ENCODE measurements around the gene TSPAN11. TPM values are rescaled to one million over a fixed set of nuclear protein-coding genes. Genes with fewer than 3 reads are reported as not detected.

TSPAN11 gene
- total and polyA plus RNA-seq, 2 experiments from 2014 or later = 2.1 to 6.0 TPM

DNA sequence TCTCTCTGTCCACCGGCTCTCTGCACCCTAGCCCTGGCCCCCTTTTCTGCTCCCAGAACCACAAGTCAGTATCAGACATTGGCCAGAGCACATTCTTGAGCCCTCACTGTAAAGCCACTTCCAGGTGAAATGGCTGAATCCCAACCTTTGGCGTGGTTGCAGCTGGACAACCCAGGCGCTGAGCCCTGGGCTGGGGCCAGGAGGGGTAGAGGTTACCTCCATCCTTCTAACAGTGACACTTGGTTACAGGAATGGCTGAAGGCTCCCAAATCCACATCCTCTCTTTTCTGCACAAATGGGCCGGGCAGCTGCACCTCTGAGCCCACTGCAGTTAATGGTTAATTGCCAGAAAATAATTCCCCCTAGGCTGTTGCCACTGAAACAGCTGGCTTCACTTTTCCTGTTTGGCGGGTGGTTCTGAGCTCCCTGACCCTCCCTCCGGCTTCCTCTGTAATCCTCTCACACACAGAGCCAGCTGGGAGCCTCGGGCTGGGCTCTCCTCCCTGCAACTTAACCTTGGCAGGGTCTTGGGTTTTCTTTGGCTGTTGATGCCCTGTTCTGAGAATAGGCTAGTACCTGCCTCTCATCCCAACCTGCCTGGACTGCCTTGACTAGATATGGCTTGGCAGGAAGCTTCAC is 44.1 kb downstream of the TSPAN11 start:
- H3F3A ChIP-seq (replicated peaks; ENCODE audit: low read depth) = no peaks in the 10 kb centered on the region
- no peak overlapping the region for H3K27ac ChIP-seq (ENCODE audit: low read depth)
- no peaks in the 10 kb centered on the region for H3K79me2 ChIP-seq (replicated peaks; ENCODE audit: insufficient read depth)
- no peaks in the 10 kb centered on the region for H3K9me2 ChIP-seq (ENCODE audit: insufficient read depth)
- Mint-ChIP-seq H3K4me3 (no peak overlapping the region), H3K9me3 (no peaks in the 10 kb centered on the region), H3K36me3 (ENCODE audit: low read depth) (no peaks in the 10 kb centered on the region), H3K27me3 (ENCODE audit: insufficient read depth, low read depth, poor library complexity) (peaks cover 20% of the 10 kb centered on the region), H3K27ac (no peak overlapping the region), H3K4me1 (peaks cover 7% of the 10 kb centered on the region)
- DNase-seq (ENCODE audit: low spot score) (no peak), ATAC-seq (peak; percentile 19; the same call in 2 of the 3 replicates)
- no peaks in the 10 kb centered on the region for H3K4me1 ChIP-seq (ENCODE audit: insufficient read depth)
- no peaks in the 10 kb centered on the region for H3K36me3 ChIP-seq (ENCODE audit: insufficient read depth)
- H2AFZ ChIP-seq = no peak overlapping the region
- TF ChIP-seq POLR2AphosphoS5 (IDR thresholded peaks at IDR 0.05; ENCODE audit: low read depth) (no peak), NANOG (IDR thresholded peaks at IDR 0.05; ENCODE audit: borderline replicate concordance) (no peak), STAT1 (IDR thresholded peaks at IDR 0.05; ENCODE audit: unreplicated experiment) (no peak), ZNF114 (CRISPR knock-in tag; IDR thresholded peaks at IDR 0.05) (no peak), JUNB (IDR thresholded peaks at IDR 0.05; ENCODE audit: unreplicated experiment) (no peak), ZNF331 (CRISPR knock-in tag; IDR thresholded peaks at IDR 0.05; ENCODE audit: low read depth) (no peak), CREB1 (CRISPR knock-in tag; IDR thresholded peaks at IDR 0.05; ENCODE audit: low read depth) (no peak), EZH2 (IDR thresholded peaks at IDR 0.05; ENCODE audit: low read depth, unreplicated experiment) (no peak), EZH2phosphoT487 (IDR thresholded peaks at IDR 0.05; ENCODE audit: unreplicated experiment) (no peak)
- TF ChIP-seq, protein P1, sequence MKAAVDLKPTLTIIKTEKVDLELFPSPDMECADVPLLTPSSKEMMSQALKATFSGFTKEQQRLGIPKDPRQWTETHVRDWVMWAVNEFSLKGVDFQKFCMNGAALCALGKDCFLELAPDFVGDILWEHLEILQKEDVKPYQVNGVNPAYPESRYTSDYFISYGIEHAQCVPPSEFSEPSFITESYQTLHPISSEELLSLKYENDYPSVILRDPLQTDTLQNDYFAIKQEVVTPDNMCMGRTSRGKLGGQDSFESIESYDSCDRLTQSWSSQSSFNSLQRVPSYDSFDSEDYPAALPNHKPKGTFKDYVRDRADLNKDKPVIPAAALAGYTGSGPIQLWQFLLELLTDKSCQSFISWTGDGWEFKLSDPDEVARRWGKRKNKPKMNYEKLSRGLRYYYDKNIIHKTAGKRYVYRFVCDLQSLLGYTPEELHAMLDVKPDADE (IDR thresholded peaks at IDR 0.05) = no peak
- TF ChIP-seq, protein P2, sequence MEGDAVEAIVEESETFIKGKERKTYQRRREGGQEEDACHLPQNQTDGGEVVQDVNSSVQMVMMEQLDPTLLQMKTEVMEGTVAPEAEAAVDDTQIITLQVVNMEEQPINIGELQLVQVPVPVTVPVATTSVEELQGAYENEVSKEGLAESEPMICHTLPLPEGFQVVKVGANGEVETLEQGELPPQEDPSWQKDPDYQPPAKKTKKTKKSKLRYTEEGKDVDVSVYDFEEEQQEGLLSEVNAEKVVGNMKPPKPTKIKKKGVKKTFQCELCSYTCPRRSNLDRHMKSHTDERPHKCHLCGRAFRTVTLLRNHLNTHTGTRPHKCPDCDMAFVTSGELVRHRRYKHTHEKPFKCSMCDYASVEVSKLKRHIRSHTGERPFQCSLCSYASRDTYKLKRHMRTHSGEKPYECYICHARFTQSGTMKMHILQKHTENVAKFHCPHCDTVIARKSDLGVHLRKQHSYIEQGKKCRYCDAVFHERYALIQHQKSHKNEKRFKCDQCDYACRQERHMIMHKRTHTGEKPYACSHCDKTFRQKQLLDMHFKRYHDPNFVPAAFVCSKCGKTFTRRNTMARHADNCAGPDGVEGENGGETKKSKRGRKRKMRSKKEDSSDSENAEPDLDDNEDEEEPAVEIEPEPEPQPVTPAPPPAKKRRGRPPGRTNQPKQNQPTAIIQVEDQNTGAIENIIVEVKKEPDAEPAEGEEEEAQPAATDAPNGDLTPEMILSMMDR (conservative IDR thresholded peaks at IDR 0.05; ENCODE audit: low read depth in 2 of 2) = no peak
- TF ChIP-seq, protein P3, sequence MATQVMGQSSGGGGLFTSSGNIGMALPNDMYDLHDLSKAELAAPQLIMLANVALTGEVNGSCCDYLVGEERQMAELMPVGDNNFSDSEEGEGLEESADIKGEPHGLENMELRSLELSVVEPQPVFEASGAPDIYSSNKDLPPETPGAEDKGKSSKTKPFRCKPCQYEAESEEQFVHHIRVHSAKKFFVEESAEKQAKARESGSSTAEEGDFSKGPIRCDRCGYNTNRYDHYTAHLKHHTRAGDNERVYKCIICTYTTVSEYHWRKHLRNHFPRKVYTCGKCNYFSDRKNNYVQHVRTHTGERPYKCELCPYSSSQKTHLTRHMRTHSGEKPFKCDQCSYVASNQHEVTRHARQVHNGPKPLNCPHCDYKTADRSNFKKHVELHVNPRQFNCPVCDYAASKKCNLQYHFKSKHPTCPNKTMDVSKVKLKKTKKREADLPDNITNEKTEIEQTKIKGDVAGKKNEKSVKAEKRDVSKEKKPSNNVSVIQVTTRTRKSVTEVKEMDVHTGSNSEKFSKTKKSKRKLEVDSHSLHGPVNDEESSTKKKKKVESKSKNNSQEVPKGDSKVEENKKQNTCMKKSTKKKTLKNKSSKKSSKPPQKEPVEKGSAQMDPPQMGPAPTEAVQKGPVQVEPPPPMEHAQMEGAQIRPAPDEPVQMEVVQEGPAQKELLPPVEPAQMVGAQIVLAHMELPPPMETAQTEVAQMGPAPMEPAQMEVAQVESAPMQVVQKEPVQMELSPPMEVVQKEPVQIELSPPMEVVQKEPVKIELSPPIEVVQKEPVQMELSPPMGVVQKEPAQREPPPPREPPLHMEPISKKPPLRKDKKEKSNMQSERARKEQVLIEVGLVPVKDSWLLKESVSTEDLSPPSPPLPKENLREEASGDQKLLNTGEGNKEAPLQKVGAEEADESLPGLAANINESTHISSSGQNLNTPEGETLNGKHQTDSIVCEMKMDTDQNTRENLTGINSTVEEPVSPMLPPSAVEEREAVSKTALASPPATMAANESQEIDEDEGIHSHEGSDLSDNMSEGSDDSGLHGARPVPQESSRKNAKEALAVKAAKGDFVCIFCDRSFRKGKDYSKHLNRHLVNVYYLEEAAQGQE (IDR thresholded peaks at IDR 0.05; ENCODE audit: unreplicated experiment) = no peak
- TF ChIP-seq, protein P4, sequence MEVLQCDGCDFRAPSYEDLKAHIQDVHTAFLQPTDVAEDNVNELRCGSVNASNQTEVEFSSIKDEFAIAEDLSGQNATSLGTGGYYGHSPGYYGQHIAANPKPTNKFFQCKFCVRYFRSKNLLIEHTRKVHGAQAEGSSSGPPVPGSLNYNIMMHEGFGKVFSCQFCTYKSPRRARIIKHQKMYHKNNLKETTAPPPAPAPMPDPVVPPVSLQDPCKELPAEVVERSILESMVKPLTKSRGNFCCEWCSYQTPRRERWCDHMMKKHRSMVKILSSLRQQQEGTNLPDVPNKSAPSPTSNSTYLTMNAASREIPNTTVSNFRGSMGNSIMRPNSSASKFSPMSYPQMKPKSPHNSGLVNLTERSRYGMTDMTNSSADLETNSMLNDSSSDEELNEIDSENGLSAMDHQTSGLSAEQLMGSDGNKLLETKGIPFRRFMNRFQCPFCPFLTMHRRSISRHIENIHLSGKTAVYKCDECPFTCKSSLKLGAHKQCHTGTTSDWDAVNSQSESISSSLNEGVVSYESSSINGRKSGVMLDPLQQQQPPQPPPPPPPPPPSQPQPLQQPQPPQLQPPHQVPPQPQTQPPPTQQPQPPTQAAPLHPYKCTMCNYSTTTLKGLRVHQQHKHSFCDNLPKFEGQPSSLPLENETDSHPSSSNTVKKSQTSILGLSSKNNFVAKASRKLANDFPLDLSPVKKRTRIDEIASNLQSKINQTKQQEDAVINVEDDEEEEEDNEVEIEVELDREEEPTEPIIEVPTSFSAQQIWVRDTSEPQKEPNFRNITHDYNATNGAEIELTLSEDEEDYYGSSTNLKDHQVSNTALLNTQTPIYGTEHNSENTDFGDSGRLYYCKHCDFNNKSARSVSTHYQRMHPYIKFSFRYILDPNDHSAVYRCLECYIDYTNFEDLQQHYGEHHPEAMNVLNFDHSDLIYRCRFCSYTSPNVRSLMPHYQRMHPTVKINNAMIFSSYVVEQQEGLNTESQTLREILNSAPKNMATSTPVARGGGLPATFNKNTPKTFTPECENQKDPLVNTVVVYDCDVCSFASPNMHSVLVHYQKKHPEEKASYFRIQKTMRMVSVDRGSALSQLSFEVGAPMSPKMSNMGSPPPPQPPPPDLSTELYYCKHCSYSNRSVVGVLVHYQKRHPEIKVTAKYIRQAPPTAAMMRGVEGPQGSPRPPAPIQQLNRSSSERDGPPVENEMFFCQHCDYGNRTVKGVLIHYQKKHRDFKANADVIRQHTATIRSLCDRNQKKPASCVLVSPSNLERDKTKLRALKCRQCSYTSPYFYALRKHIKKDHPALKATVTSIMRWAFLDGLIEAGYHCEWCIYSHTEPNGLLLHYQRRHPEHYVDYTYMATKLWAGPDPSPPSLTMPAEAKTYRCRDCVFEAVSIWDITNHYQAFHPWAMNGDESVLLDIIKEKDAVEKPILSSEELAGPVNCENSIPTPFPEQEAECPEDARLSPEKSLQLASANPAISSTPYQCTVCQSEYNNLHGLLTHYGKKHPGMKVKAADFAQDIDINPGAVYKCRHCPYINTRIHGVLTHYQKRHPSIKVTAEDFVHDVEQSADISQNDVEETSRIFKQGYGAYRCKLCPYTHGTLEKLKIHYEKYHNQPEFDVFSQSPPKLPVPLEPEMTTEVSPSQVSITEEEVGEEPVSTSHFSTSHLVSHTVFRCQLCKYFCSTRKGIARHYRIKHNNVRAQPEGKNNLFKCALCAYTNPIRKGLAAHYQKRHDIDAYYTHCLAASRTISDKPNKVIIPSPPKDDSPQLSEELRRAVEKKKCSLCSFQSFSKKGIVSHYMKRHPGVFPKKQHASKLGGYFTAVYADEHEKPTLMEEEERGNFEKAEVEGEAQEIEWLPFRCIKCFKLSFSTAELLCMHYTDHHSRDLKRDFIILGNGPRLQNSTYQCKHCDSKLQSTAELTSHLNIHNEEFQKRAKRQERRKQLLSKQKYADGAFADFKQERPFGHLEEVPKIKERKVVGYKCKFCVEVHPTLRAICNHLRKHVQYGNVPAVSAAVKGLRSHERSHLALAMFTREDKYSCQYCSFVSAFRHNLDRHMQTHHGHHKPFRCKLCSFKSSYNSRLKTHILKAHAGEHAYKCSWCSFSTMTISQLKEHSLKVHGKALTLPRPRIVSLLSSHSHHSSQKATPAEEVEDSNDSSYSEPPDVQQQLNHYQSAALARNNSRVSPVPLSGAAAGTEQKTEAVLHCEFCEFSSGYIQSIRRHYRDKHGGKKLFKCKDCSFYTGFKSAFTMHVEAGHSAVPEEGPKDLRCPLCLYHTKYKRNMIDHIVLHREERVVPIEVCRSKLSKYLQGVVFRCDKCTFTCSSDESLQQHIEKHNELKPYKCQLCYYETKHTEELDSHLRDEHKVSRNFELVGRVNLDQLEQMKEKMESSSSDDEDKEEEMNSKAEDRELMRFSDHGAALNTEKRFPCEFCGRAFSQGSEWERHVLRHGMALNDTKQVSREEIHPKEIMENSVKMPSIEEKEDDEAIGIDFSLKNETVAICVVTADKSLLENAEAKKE (CRISPR knock-in tag; IDR thresholded peaks at IDR 0.05) = no peak
- no peaks in the 10 kb centered on the region for H3K27me3 ChIP-seq (ENCODE audit: insufficient read depth)
- no peaks in the 10 kb centered on the region; the same call in 1 of the 2 replicates for H4K20me1 ChIP-seq (replicated peaks; ENCODE audit: insufficient read depth)
- no peak overlapping the region for H3K4me3 ChIP-seq
- no peak overlapping the region for H3K4me2 ChIP-seq

Data from GM23338 (cell line).